Fibroblast of the aortic adventitia (primary cell): Measurements from ENCODE around the gene KLF17. TPM values are rescaled to one million over a fixed set of nuclear protein-coding genes. Genes with fewer than 3 reads are reported as not detected.
A peak's percentile ranks its signal among the peaks of the same experiment; 100 is the strongest.

Source experiments
- DNase-seq: peaks from one replicate; pipeline ENCODE4 v3.0.0-alpha.2; 2010; ENCODE audit warnings: low read depth
- H3K4me3 ChIP-seq: 2 replicates; pipeline ENCODE4 v1.5.1; 2011; ENCODE audit warnings: low read depth, mild to moderate bottlenecking, control low read depth, low read length, moderate library complexity
- CTCF ChIP-seq: IDR thresholded peaks from 2 replicates; pipeline ENCODE4 v1.5.1; 2011; ENCODE audit warnings: mild to moderate bottlenecking, low read length, control low read depth, inconsistent platforms; ENCODE audit not compliant: insufficient read depth
- total RNA-seq: library from RNA; depleted of rRNA; stranded (reverse); fragments of >200 nt; gene quantifications from 2 replicates; pipeline ENCODE4 v1.2.3, GENCODE V29; 2012; ENCODE audit warnings: low replicate concordance

KLF17 gene
- total RNA-seq, 1 donor, result 0.27 TPM

- TF ChIP-seq CTCF, result no peak
- DNase-seq, result no peak
- H3K4me3 ChIP-seq, result no peak overlapping the region
These were observed 32.7 kb downstream of the KLF17 start for GRCh38 chr1:44151332-44151731.

- TF ChIP-seq CTCF, result no peak
- H3K4me3 ChIP-seq, result no peak overlapping the region
- no peak for DNase-seq
These were observed 33.2 kb downstream of the KLF17 start for GRCh38 chr1:44151808-44152207.

GRCh38 chr1:44152692-44153091 lies 34.1 kb downstream of the KLF17 start:
- TF ChIP-seq CTCF, result no peak
- no peak overlapping the region for H3K4me3 ChIP-seq
- no peak for DNase-seq

- peak; percentile 41 for DNase-seq
- no peak for TF ChIP-seq CTCF
- no peak overlapping the region for H3K4me3 ChIP-seq
These were observed 35.4 kb downstream of the KLF17 start for GRCh38 chr1:44154049-44154448.

- no peak overlapping the region for H3K4me3 ChIP-seq
- DNase-seq, result no peak
- TF ChIP-seq CTCF, result no peak
These were observed 39.3 kb downstream of the KLF17 start for GRCh38 chr1:44157903-44158302.

GRCh38 chr1:44158871-44159270 lies 40.2 kb downstream of the KLF17 start:
- no peak overlapping the region for H3K4me3 ChIP-seq
- no peak for DNase-seq
- no peak for TF ChIP-seq CTCF

GRCh38 chr1:44161546-44161945 lies 42.9 kb downstream of the KLF17 start:
- H3K4me3 ChIP-seq, result no peak overlapping the region
- TF ChIP-seq CTCF, result no peak
- no peak for DNase-seq
